ENCODE results near the gene EXOC4.

DNA sequence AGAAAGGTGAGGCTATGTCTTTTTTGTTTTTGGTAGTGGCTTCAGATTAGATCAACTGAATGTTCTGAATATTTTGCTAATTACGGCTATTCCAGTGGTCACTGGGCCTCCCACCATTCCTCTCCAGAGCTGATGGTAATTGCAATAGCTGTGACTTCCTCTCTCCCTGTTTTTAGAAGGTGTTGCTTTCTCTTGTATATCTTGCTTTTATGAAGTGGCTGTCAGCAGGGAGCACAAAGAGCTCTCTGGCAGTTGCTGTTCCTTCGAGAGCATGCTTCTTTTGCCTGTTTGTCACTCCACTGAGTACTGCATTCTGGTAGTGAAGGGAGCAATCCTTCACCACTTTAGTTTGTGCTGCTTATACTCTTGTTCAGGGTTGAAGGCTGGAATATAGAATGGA, 133.3 kb downstream of the EXOC4 start:
- no peak for TF ChIP-seq CTCF (conservative IDR thresholded peaks at IDR 0.05; ENCODE audit: low read length)
- no peak for TF ChIP-seq EZH2phosphoT487 (IDR thresholded peaks at IDR 0.05; ENCODE audit: borderline replicate concordance)
